Neural cell (in vitro differentiated cells): ENCODE data around the gene ZNF783. TPM values are rescaled to one million over a fixed set of nuclear protein-coding genes. Genes with fewer than 3 reads are reported as not detected.

Experiments used
- H2AFZ ChIP-seq: fragments of 200-600, 300-800 bp; sonication (generic), shearing (Covaris generic); 2 replicates; pipeline ENCODE4 v1.6.0; 2014; ENCODE audit warnings: low read depth, mild to moderate bottlenecking, antibody characterized with exemption, low read length, moderate library complexity
- H3F3A ChIP-seq: fragments of 200-600 bp; shearing (Covaris generic); 2 replicates; pipeline ENCODE4 v1.6.1; 2016; ENCODE audit warnings: mild to moderate bottlenecking, moderate library complexity, mixed read lengths, antibody characterized with exemption, low read length; ENCODE audit not compliant: insufficient read depth, poor library complexity, severe bottlenecking
- H3K27ac ChIP-seq: fragments of 200-600, 300-800 bp; sonication (generic), shearing (Covaris generic); 2 replicates; pipeline ENCODE4 v1.5.1; 2014; ENCODE audit warnings: mild to moderate bottlenecking, low read length, moderate library complexity
- H3K27me3 ChIP-seq: fragments of 300-800, 200-600 bp; sonication (generic), shearing (Covaris generic); 2 replicates; pipeline ENCODE4 v1.6.0; 2014; ENCODE audit warnings: mild to moderate bottlenecking, low read depth, low read length, moderate library complexity; ENCODE audit not compliant: insufficient read depth
- H3K36me3 ChIP-seq: fragments of 300-800, 200-600 bp; sonication (generic), shearing (Covaris generic); 2 replicates; pipeline ENCODE4 v1.5.1; 2014; ENCODE audit warnings: mild to moderate bottlenecking, antibody characterized with exemption, low read length, moderate library complexity; ENCODE audit not compliant: insufficient read depth
- H3K4me2 ChIP-seq: fragments of 300-800, 200-600 bp; sonication (generic), shearing (Covaris generic); 2 replicates; pipeline ENCODE4 v1.6.0; 2014; ENCODE audit warnings: mild to moderate bottlenecking, low read length
- H3K4me3 ChIP-seq: fragments of 300-800, 200-600 bp; sonication (generic), shearing (Covaris generic); 2 replicates; pipeline ENCODE4 v1.5.1; 2014; ENCODE audit warnings: mild to moderate bottlenecking, low read length, moderate library complexity
- H3K79me2 ChIP-seq: fragments of 200-600 bp; shearing (Covaris generic); replicated peaks from 2 replicates; pipeline ENCODE4 v1.6.0; 2014; ENCODE audit warnings: mild to moderate bottlenecking, low read length, moderate library complexity; ENCODE audit not compliant: insufficient read depth
- H3K9ac ChIP-seq: fragments of 300-800, 200-600 bp; sonication (generic), shearing (Covaris generic); 2 replicates; pipeline ENCODE4 v1.6.1; 2016; ENCODE audit warnings: mild to moderate bottlenecking, low read length, mixed read lengths
- H3K9me2 ChIP-seq: fragments of 200-600 bp; shearing (Covaris generic); 2 replicates; pipeline ENCODE4 v1.6.1; 2016; ENCODE audit warnings: mild to moderate bottlenecking, low read length, mixed read lengths; ENCODE audit not compliant: insufficient read depth
- H3K9me3 ChIP-seq: fragments of 200-600, 300-800 bp; sonication (generic), shearing (Covaris generic); 2 replicates; pipeline ENCODE4 v1.6.1; 2016; ENCODE audit warnings: mild to moderate bottlenecking, mixed run types, low read length, moderate library complexity, mixed read lengths
- H4K20me1 ChIP-seq: fragments of 200-600 bp; shearing (Covaris generic); 2 replicates; pipeline ENCODE4 v1.6.1; 2016; ENCODE audit warnings: mild to moderate bottlenecking, mixed run types; ENCODE audit not compliant: insufficient read depth
- CTCF ChIP-seq: fragments of 450-650 bp; IDR thresholded peaks from 2 replicates; pipeline ENCODE4 v1.5.1; 2014; ENCODE audit warnings: antibody characterized with exemption, mild to moderate bottlenecking, moderate library complexity; ENCODE audit not compliant: poor library complexity, severe bottlenecking
- EP300 ChIP-seq: fragments of 450-650 bp; conservative IDR thresholded peaks from 2 replicates; pipeline ENCODE4 v1.6.1; 2014; ENCODE audit warnings: antibody characterized with exemption, mild to moderate bottlenecking, moderate library complexity; ENCODE audit not compliant: poor library complexity, severe bottlenecking
- EZH2 ChIP-seq: fragments of 200-600, 300-800 bp; shearing (Covaris generic), sonication (generic); IDR thresholded peaks from 2 replicates; pipeline ENCODE4 v1.6.1; 2014; ENCODE audit warnings: antibody characterized with exemption, low read length, borderline replicate concordance, mild to moderate bottlenecking; ENCODE audit not compliant: insufficient read depth, poor library complexity, severe bottlenecking
- MXI1 ChIP-seq: fragments of 450-650 bp; conservative IDR thresholded peaks from 2 replicates; pipeline ENCODE4 v1.6.1; 2014; ENCODE audit warnings: antibody characterized with exemption, mild to moderate bottlenecking; ENCODE audit not compliant: poor library complexity, severe bottlenecking
- POLR2AphosphoS5 ChIP-seq: IDR thresholded peaks from 2 replicates; pipeline ENCODE4 v1.6.1; 2012
- RAD21 ChIP-seq: fragments of 450-650 bp; conservative IDR thresholded peaks from 2 replicates; pipeline ENCODE4 v1.6.1; 2014; ENCODE audit warnings: antibody characterized with exemption, mild to moderate bottlenecking, moderate library complexity
- SMC3 ChIP-seq: fragments of 450-650 bp; conservative IDR thresholded peaks from 2 replicates; pipeline ENCODE4 v1.6.1; 2014; ENCODE audit warnings: antibody characterized with exemption, mild to moderate bottlenecking, moderate library complexity; ENCODE audit not compliant: poor library complexity
- TAF1 ChIP-seq: IDR thresholded peaks from 2 replicates; pipeline ENCODE4 v1.6.1; 2012; ENCODE audit warnings: low read depth
- polyA plus RNA-seq: library from polyadenylated mRNA; depleted of rRNA; stranded (reverse); fragments of >200 nt; gene quantifications from 2 replicates; pipeline ENCODE4 v1.2.3, GENCODE V29; 2014
- TF ChIP-seq, protein P1 (sequence below): IDR thresholded peaks from 2 replicates; pipeline ENCODE4 v1.6.1; 2012; ENCODE audit warnings: borderline replicate concordance

ZNF783 gene
- polyA plus RNA-seq, 1 donor from 2014 or later = 23.9 TPM

- Histone ChIP-seq H3F3A (no peaks in the 10 kb centered on the region), H3K27ac (no peak overlapping the region), H3K36me3 (no peaks in the 10 kb centered on the region), H4K20me1 (no peaks in the 10 kb centered on the region), H3K4me2 (no peak overlapping the region), H2AFZ (no peak overlapping the region), H3K4me3 (no peak overlapping the region), H3K9me3 (no peaks in the 10 kb centered on the region), H3K27me3 (no peaks in the 10 kb centered on the region), H3K79me2 (no peaks in the 10 kb centered on the region), H3K9me2 (no peaks in the 10 kb centered on the region), H3K9ac (no peak overlapping the region)
- no peak for TF ChIP-seq MXI1
- TF ChIP-seq CTCF = peak; percentile 36
Measured at GRCh38 chr7:149310113-149310836, 48.3 kb downstream of the ZNF783 start.

DNA sequence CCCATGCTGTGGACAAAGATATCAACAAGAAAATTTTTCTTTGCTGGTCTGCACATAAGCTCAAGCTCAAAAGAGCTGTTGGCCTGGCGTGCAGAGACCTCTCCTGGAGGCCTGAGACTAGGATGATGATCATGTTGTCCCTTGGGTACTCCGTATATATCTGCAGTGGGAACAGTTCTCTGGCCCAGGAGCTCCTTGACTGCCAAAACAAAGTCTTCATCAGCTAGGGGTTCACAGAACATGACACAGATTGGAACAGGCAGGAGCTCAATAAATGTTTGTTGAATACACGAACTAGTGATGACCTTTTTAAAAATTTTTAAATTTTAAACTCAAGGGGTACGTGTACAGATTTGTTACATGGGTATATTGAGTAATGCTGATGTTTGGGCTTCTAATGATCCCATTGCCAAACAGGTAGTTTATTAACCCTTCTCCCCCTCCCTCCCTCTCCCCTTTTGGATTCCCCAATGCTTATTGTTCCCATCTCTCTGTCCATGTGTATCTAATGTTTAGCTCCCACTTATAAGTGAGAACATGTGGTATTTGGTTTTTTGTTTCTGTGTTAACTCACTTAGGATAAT lies 49.1 kb downstream of the ZNF783 start:
- Histone ChIP-seq H2AFZ (no peak overlapping the region), H3K4me3 (no peak overlapping the region), H3K4me2 (no peak overlapping the region), H3F3A (no peaks in the 10 kb centered on the region), H3K9me3 (no peaks in the 10 kb centered on the region), H3K9me2 (no peaks in the 10 kb centered on the region), H4K20me1 (no peaks in the 10 kb centered on the region), H3K27ac (no peak overlapping the region), H3K9ac (no peak overlapping the region), H3K27me3 (no peaks in the 10 kb centered on the region), H3K79me2 (no peaks in the 10 kb centered on the region), H3K36me3 (no peaks in the 10 kb centered on the region)
- TF ChIP-seq CTCF (no peak), TAF1 (no peak)

DNA sequence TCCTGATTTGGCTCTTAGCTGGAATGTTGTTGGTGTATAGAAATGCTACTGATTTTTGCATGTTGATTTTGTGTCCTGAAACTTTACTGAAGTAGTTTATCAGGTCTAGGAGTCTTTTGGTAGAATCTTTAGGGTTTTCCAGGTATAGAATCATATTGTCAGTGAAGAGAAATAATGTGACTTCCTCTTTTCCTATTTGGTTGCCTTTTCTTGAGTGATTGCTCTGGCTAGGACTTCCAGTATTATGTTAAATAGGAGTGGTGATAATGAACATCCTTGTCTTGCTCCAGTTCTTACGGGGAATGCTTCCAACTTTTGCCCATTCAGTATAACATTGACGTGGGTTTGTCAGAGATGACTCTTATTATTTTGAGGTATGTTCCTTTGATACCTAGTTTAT lies 52.0 kb downstream of the ZNF783 start:
- no peaks in the 10 kb centered on the region for H3F3A ChIP-seq
- no peak overlapping the region for H3K4me2 ChIP-seq
- H3K27ac ChIP-seq = no peak overlapping the region
- H3K4me3 ChIP-seq = no peak overlapping the region
- no peaks in the 10 kb centered on the region for H4K20me1 ChIP-seq
- H3K9ac ChIP-seq = no peak overlapping the region
- H3K9me3 ChIP-seq = no peaks in the 10 kb centered on the region
- H2AFZ ChIP-seq = no peak overlapping the region
- no peaks in the 10 kb centered on the region for H3K9me2 ChIP-seq
- no peaks in the 10 kb centered on the region for H3K79me2 ChIP-seq
- H3K36me3 ChIP-seq = no peaks in the 10 kb centered on the region
- H3K27me3 ChIP-seq = no peaks in the 10 kb centered on the region
- TF ChIP-seq, protein P1, sequence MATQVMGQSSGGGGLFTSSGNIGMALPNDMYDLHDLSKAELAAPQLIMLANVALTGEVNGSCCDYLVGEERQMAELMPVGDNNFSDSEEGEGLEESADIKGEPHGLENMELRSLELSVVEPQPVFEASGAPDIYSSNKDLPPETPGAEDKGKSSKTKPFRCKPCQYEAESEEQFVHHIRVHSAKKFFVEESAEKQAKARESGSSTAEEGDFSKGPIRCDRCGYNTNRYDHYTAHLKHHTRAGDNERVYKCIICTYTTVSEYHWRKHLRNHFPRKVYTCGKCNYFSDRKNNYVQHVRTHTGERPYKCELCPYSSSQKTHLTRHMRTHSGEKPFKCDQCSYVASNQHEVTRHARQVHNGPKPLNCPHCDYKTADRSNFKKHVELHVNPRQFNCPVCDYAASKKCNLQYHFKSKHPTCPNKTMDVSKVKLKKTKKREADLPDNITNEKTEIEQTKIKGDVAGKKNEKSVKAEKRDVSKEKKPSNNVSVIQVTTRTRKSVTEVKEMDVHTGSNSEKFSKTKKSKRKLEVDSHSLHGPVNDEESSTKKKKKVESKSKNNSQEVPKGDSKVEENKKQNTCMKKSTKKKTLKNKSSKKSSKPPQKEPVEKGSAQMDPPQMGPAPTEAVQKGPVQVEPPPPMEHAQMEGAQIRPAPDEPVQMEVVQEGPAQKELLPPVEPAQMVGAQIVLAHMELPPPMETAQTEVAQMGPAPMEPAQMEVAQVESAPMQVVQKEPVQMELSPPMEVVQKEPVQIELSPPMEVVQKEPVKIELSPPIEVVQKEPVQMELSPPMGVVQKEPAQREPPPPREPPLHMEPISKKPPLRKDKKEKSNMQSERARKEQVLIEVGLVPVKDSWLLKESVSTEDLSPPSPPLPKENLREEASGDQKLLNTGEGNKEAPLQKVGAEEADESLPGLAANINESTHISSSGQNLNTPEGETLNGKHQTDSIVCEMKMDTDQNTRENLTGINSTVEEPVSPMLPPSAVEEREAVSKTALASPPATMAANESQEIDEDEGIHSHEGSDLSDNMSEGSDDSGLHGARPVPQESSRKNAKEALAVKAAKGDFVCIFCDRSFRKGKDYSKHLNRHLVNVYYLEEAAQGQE = no peak
- no peak for TF ChIP-seq TAF1
- TF ChIP-seq POLR2AphosphoS5 = no peak
- no peak for TF ChIP-seq MXI1
- no peak for TF ChIP-seq EZH2
- no peak for TF ChIP-seq SMC3
- TF ChIP-seq RAD21 = no peak
- TF ChIP-seq CTCF = no peak
- no peak for TF ChIP-seq EP300
